Kidney capillary endothelial cell (primary cell): ENCODE data around the gene SIGMAR1.

Experiments used
- DNase-seq: peaks from one replicate; pipeline ENCODE4 v3.0.0-alpha.2; 2018; ENCODE audit warnings: low spot score

The SIGMAR1 gene

DNA sequence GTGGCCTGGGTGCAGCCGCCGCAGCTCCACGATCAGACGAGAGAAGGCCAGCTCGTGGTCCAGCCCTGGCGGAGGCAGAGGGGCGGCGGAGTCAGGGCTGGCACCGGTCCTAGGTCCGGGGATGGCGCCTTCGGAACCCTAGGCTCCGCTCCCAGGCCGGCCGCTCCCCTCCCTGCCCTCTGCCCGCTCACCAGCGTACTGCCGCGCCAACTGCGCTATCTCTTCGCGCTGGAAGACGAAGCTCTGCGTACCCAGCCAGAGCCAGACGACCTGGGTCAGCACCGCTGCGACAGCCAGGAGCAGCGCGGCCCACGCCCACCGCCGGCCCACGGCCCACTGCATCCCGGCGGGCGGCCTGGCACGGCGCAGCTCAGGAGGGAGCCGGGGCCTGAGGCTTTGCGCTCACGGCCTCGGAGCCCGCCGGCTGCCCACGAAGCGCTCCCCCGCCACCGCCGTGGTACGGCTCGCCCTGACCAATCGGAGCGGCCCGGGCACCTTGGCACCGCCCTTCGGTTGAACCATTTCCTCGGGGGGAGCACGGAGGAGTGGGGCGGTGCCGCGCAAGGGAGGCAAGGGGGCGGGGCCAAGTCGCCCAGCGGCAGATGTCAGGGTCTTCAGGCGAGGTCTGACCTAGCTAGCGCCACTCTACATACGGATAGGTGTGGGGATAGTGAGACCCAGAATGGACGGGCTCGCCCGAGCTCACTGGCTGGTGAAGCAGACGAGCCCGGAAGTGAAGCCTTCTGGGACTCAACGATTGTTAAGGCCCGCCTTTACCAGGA lies at the start of gene SIGMAR1:
Gene SIGMAR1 (minus strand): TSS at position 432 of the 782 bp plus-strand sequence. CDS start 90 bp downstream, at position 342.
- peak; percentile 85 for DNase-seq

DNA sequence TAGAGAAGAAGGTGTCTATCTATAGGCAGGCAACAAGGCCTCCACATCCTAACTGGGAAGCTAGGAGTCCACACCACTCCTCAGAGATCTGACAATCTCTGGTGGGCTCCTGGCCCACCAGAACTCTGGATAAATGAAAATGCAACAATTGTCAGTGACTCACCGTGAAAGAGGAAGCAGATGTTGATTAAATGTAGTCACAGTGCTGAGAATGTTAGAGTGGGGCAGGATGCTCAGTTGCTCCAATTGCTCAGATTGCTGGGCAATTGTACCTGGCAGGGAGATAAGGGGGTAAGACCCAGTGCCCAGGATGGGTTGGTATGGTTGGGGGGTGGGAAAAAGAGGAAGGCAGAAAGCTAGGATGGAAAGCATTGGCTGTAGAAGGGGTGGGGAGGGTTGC lies 49.1 kb upstream of the SIGMAR1 start:
- DNase-seq: no peak

DNA sequence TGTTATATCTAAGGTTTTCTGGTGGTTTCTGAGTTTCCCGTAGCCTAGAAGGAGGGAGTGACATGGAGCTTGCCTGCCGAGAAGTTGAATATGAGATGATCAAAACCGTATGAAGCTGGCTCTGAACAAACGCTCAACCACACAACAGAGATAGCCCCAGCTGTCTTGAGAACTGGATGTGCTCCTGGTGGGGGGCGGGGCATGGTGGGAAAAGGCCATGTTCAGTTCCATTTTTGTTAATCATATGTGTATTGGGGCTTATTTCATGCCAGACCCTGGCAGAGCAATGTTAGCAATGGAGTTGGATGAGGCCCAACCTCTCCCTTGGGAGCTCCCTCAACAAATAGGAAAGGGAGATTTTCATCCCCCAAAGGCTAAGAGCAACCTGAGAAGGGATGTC lies 48.6 kb upstream of the SIGMAR1 start:
- no peak for DNase-seq

DNA sequence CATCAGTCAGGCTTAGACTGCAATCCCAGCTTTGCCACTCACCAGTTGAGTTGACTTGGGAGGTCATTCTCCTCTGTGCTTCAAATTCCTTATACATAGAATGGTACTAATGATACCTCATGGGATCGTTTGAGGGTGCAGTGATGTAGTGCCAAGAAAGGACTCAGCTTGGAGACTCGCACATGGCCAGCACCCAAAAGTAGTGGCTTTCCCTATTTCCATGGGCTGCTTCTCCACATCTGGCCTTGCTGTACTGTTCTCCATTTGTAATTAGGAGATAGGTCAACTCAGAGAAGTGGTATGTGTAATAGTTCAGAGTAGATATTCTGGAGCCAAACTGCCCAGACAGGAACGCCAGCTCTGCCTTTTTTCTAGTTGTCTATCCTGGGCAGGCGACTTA lies 48.0 kb upstream of the SIGMAR1 start:
- no peak for DNase-seq

DNA sequence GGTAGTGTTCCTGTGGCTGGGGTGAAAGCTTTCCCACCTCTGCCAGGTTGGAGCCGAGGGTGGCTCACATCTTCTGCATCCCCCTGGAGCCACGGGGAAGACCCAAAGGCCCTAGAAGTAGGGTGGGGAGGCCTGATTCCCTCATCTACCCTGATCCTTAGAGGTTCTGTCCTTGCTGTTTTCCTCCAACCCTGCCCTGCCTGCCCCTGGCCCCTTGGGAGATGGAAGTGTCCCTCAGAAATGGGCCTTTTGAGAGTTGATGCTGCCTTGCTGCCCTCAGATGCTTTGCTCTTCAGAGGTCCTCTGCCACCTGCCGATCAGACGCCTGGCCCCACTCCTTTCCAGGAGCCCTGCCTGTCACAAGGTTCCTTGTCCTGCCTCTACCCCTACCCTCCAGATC lies 47.2 kb upstream of the SIGMAR1 start:
- no peak for DNase-seq

DNA sequence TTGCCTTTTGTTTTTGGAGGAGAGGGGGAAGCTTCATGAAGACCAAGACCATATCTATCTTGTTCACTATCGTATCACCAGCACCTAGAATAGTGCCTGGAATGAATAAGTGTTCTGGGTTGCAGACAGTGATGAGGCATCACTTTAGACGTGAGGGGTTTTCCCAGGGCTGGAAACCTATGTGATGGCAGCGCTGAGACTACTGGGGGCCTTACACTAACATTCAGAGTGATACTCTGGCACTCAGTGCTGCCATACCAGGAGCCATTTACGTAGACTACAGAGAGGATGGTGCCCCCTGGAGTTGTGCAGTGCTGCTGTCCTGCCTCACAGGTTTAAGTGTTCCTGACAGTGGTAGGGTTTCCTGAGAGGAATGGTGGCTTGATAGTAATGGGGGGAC lies 46.6 kb upstream of the SIGMAR1 start:
- no peak for DNase-seq

DNA sequence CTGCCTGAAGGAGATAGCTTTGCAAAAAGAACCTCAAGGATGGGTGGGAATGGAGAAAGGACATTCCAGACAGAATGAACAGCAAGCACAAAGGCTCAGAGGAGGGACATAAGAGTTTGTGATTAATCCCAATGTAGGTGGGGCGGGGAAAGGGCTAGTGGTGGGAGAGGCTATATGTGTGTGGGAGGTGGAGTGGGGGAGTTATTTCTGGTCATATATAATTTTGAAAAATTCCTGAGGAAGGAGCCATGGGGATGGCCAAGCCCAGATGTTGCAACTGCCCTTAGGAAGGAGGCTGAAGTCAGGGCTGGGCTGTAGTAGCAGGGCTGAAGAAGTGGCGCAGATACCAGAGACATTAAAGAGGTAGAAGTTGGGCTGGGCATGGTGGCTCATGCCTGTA lies 38.3 kb upstream of the SIGMAR1 start:
- no peak for DNase-seq

DNA sequence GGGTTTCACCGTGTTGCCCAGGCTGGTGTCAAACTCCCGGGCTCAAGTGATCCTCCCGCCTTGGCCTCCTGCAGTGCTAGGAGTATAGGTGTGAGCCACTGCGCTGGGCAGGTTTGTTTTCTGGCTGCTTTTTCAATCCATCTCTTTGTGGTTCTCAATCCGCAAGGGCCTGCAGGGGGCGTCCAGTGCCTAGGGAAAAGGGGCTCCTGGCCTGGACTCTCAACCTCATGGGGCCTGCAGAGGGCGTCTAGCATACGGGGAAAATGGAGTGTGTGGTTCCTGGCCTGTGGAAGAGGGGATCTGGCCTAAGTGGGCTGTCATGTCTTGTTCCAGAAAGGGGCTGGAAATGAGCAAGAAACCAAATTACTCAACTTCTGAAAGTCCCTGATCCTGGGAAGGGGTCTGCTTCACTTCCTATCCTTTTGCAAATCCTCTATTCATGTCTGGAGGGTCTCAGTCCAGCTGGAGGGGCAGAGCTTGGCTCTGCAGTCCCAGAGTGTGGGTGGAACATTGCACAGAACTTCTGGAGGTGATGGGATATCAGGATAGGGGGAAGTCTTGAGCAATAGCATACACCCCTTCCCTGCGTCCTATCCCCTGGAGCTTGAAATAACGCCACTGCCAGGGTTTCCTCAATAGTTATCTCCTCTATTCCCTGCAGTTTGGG lies 37.6 kb upstream of the SIGMAR1 start:
- DNase-seq: peak; percentile 48

DNA sequence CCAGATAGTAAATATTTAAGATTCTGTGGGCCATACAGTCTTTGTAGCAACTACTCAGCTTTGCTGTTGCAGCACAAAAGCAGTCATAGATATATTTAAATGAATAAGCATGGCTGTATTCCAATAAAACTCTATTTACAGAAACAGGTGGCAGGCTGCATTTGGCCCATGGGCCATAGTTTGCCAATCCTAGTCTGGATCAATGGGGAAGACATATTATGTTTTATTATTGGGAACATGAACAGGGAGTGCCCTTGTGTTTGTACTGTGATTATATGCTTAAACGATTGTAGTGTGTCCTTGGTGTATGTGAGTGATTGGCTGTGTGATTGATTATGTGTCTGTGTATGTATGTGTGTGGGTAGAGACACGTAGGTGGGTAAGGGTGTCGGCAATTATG lies 36.9 kb upstream of the SIGMAR1 start:
- no peak for DNase-seq

DNA sequence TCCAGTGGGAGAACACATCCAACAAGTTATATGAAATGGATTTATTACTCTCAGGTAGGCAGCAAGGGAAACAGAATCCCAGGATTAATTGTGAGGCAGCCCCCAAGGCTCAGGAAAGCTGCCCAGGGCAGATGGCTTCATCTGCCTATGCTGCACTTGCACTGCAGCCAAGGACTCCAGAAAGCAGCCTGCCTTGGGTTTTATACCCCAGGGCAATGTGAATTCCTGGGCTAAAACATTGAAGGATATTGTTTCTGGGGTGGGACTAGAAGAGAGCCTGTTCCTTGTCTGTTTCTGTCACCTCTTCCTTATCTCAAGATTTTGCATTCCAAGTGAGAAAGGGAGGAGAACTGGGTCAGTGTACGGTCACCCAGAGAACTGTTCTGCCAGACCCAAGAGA lies 33.7 kb upstream of the SIGMAR1 start:
- DNase-seq: no peak

DNA sequence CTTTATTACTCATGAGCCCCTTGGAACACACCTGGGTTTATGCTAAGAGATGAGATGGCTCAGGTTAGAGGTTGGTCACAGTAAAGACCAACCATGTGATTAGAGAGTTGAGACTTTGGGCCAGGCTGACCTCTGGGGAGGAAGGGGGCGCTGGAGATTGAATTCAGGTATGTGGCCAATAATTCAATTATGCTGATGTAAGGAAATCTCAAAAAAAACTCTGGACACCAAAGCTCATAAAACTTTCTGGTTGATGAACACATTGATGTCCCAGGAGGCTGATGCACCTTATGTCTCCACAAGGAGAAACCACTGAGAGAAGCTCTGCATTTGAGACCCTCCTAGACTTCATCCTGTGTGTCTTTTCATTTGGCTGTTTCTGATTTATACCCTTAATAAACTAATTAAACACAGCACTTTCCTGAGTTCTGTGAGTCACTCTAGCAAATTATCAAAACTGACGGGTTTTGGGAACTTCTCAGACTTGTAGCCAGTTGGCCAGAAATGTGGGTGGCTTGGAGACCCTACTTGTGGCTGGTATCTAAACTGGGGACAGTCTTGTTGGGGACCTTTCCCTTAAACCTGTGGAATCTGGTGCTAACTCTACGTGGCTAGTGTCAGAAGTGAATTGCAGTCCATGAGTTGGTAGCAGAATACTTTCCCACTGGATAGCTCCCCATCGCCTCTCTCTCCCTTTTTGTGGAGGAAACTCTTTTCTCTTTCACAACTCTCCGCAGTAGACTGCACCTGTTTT lies 32.4 kb upstream of the SIGMAR1 start:
- DNase-seq: no peak

DNA sequence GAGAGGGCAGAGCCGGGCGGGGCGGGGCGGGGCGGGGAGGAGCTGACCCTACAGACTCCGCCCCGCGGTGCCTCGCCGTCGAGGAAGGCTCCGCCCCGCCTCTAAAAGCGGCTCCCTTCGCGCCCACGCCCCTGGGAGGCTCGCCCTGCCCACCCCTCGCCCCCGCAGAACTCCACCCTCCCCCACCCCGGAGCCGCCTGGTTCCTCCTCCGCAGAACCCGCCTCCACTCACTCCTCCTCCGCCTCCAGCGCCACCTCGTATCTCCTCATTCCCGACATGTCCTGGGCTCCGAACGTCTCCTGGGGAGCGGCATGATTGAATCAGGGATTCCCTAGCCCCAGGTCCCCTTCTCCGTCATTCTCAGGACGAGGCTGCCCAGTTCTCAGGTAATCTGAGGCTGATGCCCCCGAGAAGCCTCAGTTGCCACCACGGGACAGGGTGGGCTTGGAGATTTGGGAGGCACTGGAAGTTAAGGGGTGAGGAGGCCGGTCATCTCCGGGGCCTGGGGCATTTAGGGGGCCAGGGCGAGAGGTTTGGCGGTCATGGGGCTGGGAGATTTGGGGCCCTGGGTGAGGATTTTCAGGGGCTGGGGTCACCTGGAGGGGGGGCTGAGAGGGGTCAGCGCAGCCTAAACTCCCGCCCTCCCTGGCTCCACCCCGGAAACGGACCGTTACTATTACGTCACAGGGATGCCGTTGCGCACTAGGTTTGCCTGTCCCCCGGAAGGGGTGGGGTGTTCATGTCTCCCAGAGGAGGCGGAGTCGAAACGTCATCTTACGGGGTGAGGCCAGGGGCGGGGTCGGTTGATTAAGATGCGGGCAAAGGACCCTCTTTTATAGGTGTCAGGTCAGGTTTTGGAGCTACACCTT lies 28.0 kb upstream of the SIGMAR1 start:
- DNase-seq: peak; percentile 89

DNA sequence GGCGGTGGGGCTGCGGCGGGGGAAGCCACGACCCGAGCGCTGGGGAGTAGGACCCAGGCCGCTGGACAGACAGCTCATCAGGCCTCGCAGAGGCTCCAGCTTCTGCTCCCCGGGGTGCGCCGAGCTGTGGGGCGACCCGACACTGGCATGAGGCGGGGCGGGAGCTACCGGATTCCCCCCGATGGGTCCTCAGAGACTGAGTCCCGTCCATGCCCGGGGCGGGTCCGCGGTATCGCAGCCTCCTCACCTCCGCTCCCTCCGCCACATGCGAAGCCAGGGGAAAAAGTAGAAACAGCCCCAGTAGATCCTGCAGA lies 27.4 kb upstream of the SIGMAR1 start:
- no peak for DNase-seq

DNA sequence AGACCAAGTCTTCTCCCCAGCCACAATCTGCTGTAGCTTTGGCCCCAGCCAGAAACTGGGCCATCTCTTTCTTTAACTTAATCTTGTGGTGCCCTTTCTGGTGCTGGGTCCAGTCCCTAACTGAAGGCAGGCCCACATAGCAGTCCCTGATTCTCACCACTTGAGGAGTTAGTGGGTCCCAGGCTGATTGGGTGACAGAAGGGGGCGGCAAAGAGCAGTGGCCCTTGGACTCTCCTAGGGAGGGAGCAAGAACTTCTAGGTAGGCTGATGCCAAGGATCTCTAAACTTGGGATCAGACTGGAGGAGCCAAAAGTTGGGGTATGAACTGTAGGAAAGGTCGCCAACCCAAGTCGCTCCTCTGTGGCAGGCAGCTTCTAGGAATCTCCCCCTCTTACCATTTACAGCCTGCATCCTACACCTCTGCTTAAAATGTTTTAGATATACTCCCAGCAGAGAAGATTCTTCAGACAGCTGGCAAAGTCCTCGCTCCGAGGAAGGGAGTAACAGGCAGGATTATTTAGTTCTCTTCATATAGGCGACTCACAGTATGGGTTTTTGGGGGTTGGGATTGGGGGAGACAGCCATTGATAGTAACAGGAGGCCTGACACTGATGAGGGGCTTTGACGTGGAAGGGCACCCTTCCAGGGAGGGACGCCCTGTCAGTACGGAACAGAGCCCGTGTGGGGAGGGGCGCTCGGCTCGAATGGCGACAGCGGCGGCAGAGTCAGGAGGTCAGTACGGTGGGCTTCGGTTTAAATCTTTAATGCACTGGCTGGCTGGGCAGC lies 26.9 kb upstream of the SIGMAR1 start:
- peak; percentile 72 for DNase-seq

DNA sequence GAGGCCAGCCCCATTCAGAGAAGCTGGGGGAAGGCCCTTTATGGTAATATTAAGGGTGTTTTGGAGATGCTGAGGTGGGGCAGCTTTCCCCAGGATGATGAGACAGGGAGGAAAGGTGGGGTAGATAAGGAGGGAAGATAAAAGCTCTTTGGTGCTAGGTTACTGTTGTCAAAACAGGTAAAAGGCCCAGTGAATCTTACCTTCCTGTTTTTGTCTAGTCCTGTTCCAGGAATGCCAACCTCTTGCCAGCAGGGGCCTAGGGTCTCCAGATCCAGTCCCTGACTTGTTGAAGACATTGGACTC lies 25.7 kb upstream of the SIGMAR1 start:
- DNase-seq: no peak

DNA sequence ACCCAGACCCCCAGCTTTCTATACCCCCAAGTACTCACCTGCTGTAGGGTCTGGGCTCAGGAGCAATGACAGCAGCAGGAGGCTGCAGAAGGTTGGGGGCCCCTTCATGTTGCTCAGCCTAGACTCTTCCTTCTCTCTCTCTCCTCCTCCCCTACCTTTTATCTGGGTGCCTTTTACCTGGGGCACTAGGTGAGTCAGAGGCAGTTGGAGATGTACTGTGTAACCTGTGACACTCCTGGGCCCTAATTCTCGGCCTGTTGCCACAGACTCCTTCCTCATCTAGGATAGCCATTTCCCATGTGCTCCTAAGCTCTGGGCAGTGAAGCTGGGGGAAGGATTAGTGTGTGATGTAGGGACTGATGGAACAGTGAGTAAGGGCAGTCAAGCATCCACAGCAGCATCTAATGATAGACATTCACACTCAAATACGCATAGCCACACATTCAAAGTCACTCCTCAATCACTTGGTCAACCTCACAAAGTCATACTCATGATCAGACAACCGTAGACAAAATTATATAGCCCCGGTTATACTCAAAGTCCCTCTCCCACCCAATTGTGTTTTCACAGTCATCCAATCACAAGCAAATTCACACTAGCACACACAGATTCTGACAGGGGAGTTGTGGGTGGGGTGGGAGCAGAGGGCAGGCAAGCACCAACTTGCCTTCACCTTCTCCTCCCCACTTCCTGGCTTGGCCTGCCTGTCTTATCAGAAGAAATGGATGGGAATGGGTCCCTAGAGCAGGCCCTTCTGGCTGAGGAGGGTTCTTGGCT lies 25.1 kb upstream of the SIGMAR1 start, which contains the start of gene CCL27:
Gene CCL27 (minus strand): TSS at position 132 of the 777 bp plus-strand sequence. CDS start 24 bp downstream, at position 108.
- DNase-seq: no peak

DNA sequence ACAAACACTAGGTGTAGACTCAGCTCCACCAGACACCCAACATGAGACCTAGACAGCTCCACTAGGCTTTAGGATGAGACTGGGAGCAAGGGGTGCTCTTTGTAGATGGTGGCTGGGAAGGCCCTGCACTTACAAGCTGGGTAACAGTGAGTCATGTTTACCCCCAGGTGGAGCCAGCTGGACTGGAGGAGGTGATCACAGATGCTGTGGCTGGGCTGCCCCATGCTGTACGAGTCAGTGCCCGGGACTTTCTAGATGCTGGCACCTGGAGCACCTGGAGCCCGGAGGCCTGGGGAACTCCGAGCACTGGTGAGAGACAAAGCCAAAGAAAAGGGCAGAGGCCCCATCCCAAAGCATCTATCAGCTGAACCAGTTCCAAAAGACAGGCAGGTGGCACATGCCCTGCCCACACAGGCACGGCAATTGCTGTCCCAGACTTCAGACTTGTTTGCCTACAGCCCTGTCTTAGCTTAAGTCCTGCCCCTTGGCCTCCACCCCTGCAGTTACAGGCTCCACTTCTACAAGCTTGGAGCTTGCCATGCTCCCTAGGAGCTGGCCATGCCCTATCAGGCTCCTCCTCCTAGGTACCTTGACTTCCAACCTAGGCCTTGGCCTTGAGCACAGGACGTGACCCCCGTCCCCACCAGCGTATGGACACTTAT lies 22.1 kb upstream of the SIGMAR1 start:
- no peak for DNase-seq

DNA sequence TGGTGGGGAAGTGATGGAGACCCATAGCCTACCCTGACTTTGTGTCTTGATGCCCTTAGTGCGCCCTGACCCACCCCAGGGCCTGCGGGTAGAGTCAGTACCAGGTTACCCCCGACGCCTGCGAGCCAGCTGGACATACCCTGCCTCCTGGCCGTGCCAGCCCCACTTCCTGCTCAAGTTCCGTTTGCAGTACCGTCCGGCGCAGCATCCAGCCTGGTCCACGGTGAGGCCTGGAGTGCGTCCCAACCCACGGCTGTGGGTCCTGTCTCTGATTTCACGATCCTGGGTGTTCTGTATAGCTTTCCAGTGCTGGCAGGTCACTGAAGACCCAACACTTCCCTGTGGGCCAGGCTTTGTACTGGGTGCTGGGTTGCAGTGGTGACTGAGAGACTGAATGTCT lies 20.9 kb upstream of the SIGMAR1 start:
- no peak for DNase-seq

DNA sequence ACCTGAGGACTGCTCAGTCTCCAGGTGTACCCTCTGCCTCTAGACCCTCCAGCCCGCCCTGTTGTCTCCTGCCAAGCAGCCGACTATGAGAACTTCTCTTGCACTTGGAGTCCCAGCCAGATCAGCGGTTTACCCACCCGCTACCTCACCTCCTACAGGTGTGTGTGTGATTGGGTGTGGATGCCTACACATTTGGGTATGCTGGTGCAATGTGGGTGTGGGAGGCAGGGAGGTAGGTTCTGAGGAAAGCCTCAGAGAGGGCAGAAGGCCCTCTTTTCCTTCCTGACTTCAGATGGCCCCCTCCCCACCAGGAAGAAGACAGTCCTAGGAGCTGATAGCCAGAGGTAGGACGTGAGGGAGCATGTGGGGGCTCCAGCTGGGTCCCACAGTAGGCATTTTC lies 19.4 kb upstream of the SIGMAR1 start:
- DNase-seq: no peak

DNA sequence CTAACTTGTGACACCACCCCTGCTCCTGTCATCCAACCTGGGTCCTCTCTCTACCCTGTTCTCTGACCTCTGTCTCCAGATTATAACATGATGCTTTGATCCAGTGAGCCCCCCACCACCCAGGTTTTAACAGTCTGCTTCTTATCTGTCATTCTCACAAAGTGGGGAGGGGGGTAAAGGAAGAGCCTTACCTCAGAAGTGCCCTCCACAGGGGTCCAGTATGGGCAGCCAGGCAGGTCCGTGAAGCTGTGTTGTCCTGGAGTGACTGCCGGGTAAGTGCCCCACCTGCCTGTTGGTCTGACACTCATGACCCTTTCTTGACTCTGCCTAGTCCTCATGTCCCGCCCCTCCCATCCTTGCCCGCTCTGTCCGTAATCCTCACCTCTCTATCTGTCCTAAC lies 17.8 kb upstream of the SIGMAR1 start:
- DNase-seq: no peak
